HepG2 (cell line): ENCODE measurements around the gene COPZ1.

Experiments used
- CTCF ChIP-seq: sonication (generic); formaldehyde crosslinking; IDR thresholded peaks from 2 replicates; pipeline ENCODE4 v1.5.0; 2020; ENCODE audit warnings: mild to moderate bottlenecking, missing genetic modification reagents, moderate library complexity
- ERF ChIP-seq: IDR thresholded peaks from 2 replicates; pipeline ENCODE4 v1.6.1; 2018; ENCODE audit warnings: missing biosample characterization, missing genetic modification reagents
- SP1 ChIP-seq, 2 experiments: fragments of 450-650 bp in 1 of 2; sonication (generic) in 1 of 2; formaldehyde crosslinking in 1 of 2; IDR thresholded peaks; 2 replicates each; pipeline versions ENCODE4 v1.4.0 to v1.6.1; 2016 to 2020; ENCODE audit warnings: missing genetic modification reagents in 1 of 2
- ZMYM4 ChIP-seq: sonication (generic); formaldehyde crosslinking; IDR thresholded peaks from 2 replicates; pipeline ENCODE4 v1.8.1; 2023; ENCODE audit warnings: mild to moderate bottlenecking, missing genetic modification reagents
- ZNF24 ChIP-seq: fragments of 450-650 bp; IDR thresholded peaks from 2 replicates; pipeline ENCODE4 v1.6.1; 2017; ENCODE audit warnings: antibody characterized with exemption, mild to moderate bottlenecking
- ZNF251 ChIP-seq: sonication (generic); formaldehyde crosslinking; IDR thresholded peaks from 2 replicates; pipeline ENCODE4 v1.9.0; 2021; ENCODE audit warnings: mild to moderate bottlenecking, missing genetic modification reagents
- ZNF274 ChIP-seq: sonication (generic); formaldehyde crosslinking; IDR thresholded peaks from 2 replicates; pipeline ENCODE4 v1.5.1; 2020; ENCODE audit warnings: mild to moderate bottlenecking, missing genetic modification reagents
- ZNF562 ChIP-seq: sonication (generic); formaldehyde crosslinking; IDR thresholded peaks from 2 replicates; pipeline ENCODE4 v1.8.0; 2022; ENCODE audit warnings: missing genetic modification reagents, borderline replicate concordance
- TF ChIP-seq, protein P1 (sequence below), 2 experiments: IDR thresholded peaks; 2 replicates each; pipeline ENCODE4 v1.6.1; 2011 to 2012; ENCODE audit warnings: low read length in 2 of 2, borderline replicate concordance in 1 of 2, low read depth in 1 of 2, mild to moderate bottlenecking in 1 of 2, moderate library complexity in 1 of 2

GRCh38 chr12:54390668-54391551 is 66.0 kb downstream of the COPZ1 start:
- TF ChIP-seq ZNF24 (no peak), ZNF251 (no peak), ERF (CRISPR knock-in tag) (no peak), ZNF562 (no peak), SP1 (IDR thresholded peaks at IDR 0.05) (no peak), SP1 (CRISPR knock-in tag; IDR thresholded peaks at IDR 0.05) (no peak), CTCF (no peak), ZMYM4 (CRISPR knock-in tag) (no peak), ZNF274 (no peak)
- TF ChIP-seq, protein P1, sequence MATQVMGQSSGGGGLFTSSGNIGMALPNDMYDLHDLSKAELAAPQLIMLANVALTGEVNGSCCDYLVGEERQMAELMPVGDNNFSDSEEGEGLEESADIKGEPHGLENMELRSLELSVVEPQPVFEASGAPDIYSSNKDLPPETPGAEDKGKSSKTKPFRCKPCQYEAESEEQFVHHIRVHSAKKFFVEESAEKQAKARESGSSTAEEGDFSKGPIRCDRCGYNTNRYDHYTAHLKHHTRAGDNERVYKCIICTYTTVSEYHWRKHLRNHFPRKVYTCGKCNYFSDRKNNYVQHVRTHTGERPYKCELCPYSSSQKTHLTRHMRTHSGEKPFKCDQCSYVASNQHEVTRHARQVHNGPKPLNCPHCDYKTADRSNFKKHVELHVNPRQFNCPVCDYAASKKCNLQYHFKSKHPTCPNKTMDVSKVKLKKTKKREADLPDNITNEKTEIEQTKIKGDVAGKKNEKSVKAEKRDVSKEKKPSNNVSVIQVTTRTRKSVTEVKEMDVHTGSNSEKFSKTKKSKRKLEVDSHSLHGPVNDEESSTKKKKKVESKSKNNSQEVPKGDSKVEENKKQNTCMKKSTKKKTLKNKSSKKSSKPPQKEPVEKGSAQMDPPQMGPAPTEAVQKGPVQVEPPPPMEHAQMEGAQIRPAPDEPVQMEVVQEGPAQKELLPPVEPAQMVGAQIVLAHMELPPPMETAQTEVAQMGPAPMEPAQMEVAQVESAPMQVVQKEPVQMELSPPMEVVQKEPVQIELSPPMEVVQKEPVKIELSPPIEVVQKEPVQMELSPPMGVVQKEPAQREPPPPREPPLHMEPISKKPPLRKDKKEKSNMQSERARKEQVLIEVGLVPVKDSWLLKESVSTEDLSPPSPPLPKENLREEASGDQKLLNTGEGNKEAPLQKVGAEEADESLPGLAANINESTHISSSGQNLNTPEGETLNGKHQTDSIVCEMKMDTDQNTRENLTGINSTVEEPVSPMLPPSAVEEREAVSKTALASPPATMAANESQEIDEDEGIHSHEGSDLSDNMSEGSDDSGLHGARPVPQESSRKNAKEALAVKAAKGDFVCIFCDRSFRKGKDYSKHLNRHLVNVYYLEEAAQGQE (IDR thresholded peaks at IDR 0.05; ENCODE audit: borderline replicate concordance in 1 of 2, low read depth in 1 of 2, low read length in 2 of 2) = no peak
